Dedifferentiated amniotic fluid mesenchymal stem cell (primary cell): Measurements from ENCODE around the gene GUCY2C.
"Not testable (repeated sequence)": the region's sequence is repeated elsewhere in the genome, so short reads cannot be mapped to it uniquely, and the experiment has no call there.

Source experiments
- DNase-seq: peaks from one replicate; pipeline ENCODE4 v3.0.0-alpha.2; 2016; ENCODE audit errors: extremely low spot score

Gene GUCY2C

GRCh38 chr12:14696265-14696741 is at the start of gene GUCY2C:
TSS of gene GUCY2C (minus strand) at chr12:14696599. CDS start at chr12:14696448, 151 bp downstream.
- no peak for DNase-seq

DNA sequence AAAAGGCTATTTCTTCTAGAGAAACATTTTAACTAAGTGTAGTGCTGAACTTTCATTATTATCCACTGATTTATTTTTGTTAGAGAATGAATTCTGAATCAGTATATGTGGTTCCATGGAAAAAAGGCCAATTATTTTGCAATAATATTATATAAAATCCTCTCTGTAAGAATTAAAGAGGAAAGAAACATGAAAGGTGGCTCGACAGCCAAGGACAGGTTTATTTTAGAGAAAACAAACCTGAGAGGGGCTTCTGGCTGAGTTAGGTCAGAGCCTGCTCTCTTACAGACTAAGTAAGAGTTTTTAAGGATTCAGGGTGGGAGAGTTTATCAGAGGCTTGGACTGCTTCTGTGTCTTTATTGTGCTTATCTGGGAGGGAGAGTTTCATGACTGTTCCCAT is 46.7 kb upstream of the GUCY2C start:
- no peak for DNase-seq

- no peak for DNase-seq
Observed at GRCh38 chr12:14741942-14742341, 45.5 kb upstream of the GUCY2C start.

- DNase-seq = no peak
Observed at GRCh38 chr12:14741153-14741552, 44.8 kb upstream of the GUCY2C start.

DNA sequence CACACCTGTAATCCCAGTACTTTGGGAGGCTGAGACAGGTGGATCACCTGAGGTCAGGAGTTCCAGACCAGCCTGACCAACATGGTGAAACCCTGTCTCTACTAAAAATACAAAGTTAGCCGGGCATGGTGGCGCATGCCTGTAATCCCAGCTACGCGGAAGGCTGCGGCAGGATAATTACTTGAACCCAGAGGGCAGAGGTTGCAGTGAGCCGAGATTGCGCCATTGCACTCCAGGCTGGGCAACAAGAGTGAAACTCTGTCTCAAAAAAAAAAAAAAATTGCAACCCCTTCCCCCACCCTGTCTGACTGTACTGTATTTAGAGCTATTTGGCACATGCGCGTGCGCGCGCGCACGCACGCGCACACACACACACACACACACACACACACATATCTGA is 40.0 kb upstream of the GUCY2C start:
- DNase-seq = not testable (repeated sequence)

GRCh38 chr12:14731821-14732220 is 35.4 kb upstream of the GUCY2C start:
- no peak for DNase-seq

- DNase-seq = no peak
Observed at GRCh38 chr12:14729586-14729985, 33.2 kb upstream of the GUCY2C start.

DNA sequence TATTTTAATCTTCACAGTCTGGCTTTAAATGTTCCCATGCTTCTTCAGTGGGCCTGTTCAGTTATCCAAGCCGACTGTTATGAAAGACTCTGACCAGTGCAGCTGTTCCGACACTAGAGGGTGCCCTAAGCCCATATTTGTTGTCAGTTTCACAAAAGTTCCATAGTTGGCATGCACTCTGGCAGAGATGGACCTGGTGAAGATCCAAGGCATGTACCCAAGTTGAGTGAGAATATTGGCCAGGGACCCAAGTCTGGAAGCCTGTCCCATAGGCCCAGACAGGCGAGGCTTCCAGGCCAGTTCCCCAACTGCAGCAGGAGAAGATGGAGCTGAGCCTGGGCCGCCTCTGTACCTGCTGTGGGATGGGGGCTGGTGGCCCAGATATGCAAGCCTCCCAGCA is 27.4 kb upstream of the GUCY2C start:
- DNase-seq = peak; percentile 27

GRCh38 chr12:14716848-14717444 is 20.5 kb upstream of the GUCY2C start:
- peak; percentile 42 for DNase-seq

DNA sequence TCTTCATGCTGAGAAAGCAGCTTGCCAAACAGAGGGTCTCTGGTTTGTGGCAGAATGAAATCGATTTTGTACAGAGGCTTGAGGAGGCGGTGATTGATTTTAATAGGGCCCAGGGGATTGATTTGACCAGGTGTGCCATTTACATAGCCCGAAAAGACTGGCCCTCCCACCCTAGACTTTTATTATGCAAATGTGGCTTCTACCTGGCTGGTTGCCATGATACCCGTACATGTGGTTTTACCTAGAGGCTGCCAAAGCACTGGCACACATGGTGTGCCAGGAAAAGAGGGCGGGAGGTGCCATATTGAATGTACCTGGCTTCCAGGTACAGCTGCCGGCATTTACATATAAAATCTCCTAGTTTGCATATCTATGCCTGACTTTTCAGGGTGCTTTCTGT is 18.0 kb upstream of the GUCY2C start:
- no peak for DNase-seq

GRCh38 chr12:14710632-14711320 is 14.4 kb upstream of the GUCY2C start:
- DNase-seq = no peak

GRCh38 chr12:14701809-14702568 is 5.6 kb upstream of the GUCY2C start:
- DNase-seq = no peak

DNA sequence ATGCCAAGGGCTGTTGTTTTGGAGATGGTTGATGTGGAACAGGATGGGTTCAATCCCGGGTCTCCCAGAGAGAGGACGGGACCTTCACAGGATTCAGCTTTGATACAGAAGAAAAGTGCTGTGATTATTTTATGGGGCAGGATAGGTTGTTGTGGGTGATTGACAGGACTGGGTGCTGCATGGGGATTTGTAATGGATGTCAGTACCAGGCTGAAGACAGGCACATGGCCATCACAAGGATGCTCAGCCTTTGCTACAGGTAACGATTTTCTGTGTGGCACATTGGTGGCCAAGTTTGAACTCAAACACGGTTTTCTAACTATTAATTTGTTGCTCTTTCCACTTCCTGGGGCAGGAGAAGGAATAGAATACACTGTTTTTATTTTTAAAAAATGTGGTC is 4.5 kb upstream of the GUCY2C start:
- DNase-seq = no peak

DNA sequence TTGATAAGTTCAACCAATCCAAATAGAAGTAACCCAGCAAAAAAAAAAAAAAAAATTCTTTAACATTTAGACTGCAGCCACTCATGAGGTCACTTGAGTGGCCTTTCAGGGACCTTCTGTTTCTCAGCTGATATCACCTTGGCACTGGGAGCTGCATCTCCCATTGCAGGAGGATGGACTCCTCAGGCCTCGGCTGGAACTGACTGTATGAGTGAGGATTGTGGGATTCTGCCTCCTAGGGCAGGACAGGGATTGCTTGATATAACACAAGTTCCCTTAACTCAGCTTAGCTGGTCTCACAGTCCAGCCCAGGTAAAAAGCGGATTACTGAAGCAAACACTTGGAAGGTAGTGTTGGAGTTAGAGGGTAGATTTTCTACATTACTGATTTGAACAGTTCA is 3.5 kb upstream of the GUCY2C start:
- DNase-seq = no peak

- DNase-seq = no peak
Observed at GRCh38 chr12:14698555-14698954, 2.2 kb upstream of the GUCY2C start.

- DNase-seq = no peak
Observed at GRCh38 chr12:14695715-14696141, 671 bp downstream of the GUCY2C start.

DNA sequence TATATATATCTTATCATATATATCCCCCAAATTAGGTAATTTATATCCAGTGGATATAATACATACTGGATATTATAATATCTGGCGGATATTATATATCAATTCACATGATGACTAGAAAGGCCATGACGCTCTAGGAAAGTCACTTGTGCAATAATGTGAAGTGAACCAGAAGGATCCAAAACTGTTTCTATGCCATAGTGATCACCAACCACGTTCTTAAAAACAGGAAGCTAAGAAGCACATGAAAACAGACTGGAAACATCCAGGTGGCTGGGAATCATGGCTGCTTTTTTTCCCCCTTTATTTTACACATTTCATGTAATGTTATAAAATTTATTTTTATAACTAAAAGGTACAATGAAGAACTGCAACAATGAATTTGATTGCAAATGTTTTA is 1.4 kb downstream of the GUCY2C start:
- DNase-seq = no peak

GRCh38 chr12:14694145-14694714 is 2.2 kb downstream of the GUCY2C start:
- DNase-seq = no peak

DNA sequence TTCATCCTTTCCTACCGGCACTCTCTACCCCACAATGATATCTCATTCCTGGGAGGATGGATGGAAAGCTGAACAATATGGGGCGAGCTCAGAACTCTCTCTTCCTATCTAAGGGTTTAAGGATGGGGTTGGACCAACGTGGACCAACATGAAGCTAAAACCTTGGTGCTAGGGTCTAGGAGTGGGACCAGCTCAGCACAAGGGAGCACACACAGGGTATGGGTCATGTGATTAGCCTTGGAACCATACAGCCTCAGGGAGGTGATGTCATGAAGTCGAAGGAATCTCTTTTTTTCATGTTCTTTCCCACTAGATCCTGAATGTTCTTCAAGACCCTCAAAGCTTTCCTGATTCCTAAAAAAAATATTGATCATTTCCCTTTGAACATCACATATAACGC is 3.3 kb downstream of the GUCY2C start:
- no peak for DNase-seq

DNA sequence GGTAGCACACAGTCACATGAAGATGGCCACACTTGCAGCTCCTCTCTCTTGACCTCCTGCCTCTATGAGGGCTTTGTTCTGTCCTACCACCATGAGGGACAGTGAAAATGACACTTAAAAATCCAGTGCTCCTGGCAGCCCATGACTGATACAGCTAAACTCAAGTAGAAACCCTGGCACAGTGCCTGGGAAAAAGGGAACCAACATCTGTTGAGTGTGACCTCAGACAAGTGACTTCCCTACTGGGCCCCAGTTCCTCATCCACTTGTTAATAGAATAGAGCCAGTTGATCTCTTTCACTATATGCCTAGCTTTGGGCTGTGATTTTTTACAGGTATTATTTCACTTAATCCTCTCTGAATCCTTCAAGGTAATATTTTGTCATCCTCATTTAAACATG is 4.8 kb downstream of the GUCY2C start:
- no peak for DNase-seq

DNA sequence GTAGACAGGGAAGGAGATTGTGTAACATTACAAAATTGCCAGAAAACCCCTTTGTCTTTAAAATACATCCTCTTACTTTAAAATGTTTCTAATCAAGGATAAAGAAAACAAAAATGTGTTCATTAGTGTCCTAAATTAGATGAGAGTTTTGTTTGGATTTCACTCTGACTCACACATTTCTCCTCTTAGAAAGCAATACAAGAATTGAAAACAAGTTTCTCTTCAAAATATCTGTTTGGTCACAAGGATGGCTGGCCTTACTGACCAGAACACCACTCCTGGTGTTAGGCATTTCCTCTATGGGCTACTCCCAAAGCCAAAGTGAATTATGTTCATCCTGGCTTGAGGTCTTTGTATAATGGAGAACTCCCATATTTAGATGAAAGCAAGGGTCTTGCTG is 6.4 kb downstream of the GUCY2C start:
- no peak for DNase-seq

DNA sequence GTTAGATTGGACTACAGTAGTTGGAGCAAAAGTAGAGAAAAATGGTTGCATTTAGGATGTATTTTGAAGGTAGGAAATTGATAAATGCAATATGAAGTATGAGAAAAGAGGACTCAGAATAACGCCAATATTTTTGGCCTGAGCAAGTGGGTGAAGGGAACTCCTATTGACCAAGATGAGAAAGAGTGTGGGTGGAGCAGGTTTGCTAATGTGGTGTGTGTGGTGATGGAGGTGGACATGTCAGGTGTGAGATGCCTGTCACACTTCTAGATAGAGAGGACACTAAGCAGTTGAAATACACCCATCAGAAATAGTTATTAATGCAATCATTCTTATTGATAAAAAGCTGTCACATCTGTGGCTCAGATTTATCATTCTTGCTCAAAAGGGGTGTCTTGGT is 7.3 kb downstream of the GUCY2C start:
- no peak for DNase-seq

DNA sequence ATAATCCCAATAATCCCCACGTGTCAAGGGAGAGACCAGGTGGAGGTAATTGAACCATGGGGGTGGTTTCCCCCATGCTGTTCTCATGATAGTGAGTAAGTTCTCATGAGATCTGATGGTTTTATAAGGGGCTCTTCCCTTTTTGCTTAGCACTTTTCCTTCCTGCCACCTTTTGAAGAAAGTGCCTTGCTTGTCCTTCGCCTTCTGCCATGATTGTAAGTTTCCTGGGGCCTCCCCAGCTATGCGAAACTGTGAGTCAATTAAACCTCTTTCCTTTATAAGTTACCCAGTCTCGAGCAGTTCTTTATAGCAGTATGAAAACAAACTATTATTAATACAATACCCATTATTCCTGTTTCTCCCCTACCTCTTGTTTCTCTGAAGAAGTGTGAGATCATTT is 14.2 kb downstream of the GUCY2C start:
- DNase-seq = not testable (repeated sequence)
